ENCODE data around the gene GABRA6. TPM values are rescaled to one million over a fixed set of nuclear protein-coding genes. Genes with fewer than 3 reads are reported as not detected.

The GABRA6 gene
- total RNA-seq (2022; extraction: Qiagen RNA extraction), result not detected in 5 replicates

DNA sequence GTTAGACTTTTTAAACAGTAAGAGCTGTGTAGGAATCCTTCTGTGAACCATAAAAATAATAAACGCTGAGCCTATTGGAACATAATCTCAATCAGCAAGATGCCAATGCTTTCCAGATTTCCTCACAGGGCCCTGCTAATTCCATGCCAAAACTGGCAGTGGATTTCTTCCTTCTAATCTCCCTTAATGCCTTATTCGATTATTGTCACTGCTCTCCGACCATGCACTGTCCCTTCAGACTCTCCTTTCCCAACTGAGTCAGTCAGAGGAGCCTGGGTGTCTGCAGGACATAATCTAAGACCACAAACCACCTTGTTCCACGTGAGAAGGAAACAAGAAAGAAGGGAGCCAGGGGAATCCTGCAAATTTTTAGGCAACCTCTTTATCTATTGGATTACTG lies at the start of gene GABRA6:
TSS of gene GABRA6 (plus strand) at position 261 of the 400 bp plus-strand sequence. CDS start 269 bp downstream, outside the sequence.

Other genes starting within 250 kb of the GABRA6 start
- gene GABRB2, start 139.0 kb upstream of the GABRA6 start, total RNA-seq (2022; extraction: Qiagen RNA extraction), result not detected in 5 replicates
- not detected in 5 replicates for gene GABRA1, start 162.4 kb downstream of the GABRA6 start, total RNA-seq (2022; extraction: Qiagen RNA extraction)